ENCODE data around the gene ADAMTS10.

DNA sequence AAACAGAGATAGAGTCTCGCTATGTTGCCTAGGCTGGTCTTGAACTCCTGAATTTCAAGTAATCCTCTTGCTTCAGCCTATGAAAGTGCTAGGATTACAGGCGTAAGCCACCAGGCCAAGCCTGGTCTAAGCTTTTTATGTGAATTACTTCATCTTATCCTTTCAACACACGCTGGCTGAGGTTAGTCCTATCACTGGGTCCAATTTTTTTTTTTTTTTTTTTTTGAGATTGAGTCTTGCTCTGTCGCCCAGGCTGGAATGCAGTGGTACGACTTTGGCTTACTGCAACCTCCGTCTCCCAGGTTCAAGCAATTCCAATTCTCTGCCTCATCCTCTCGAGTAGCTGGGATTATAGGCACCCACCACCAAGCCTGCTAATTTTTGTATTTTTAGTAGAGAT lies 43.7 kb downstream of the ADAMTS10 start:
- TF ChIP-seq EZH2 (IDR thresholded peaks at IDR 0.05; ENCODE audit: low read length, unreplicated experiment), result no peak
- TF ChIP-seq CTCF (conservative IDR thresholded peaks at IDR 0.05; ENCODE audit: low read depth, low read length), result no peak
- no peak for TF ChIP-seq EZH2phosphoT487 (IDR thresholded peaks at IDR 0.05; ENCODE audit: borderline replicate concordance, low read length)
